Endothelial cell of umbilical vein (primary cell): ENCODE data around the gene KCNH6. TPM values are rescaled to one million over a fixed set of nuclear protein-coding genes. Genes with fewer than 3 reads are reported as not detected.

Source experiments
- BruUV-seq: library from RNA; stranded (reverse); fragments of 400-500 nt; replicated peaks from 2 replicates; lab custom pipeline; 2021; lab: Mats Ljungman, UMichigan
- CTCF ChIA-PET: fragments of 300-600, 350-600 bp; sonication (Branson Sonifier 250); formaldehyde crosslinking; loops from one replicate; lab custom pipeline; 2021; ENCODE audit warnings: antibody characterized with exemption, inconsistent platforms; lab: Charles Lee
- POLR2A ChIA-PET: fragments of 300-600, 350-600 bp; sonication (Branson Sonifier 250); formaldehyde crosslinking; loops from one replicate; lab custom pipeline; 2021; ENCODE audit warnings: antibody characterized with exemption, inconsistent platforms; lab: Charles Lee
- DNase-seq: peaks from one replicate; pipeline ENCODE4 v3.0.0-alpha.2; 2011; ENCODE audit warnings: low read depth, low spot score
- FAIRE-seq: peaks from 2 replicates; lab custom pipeline; 2011; peaks lifted over from hg19 to GRCh38; lab: Jason Lieb, UNC
- H2AFZ ChIP-seq: 2 replicates; pipeline ENCODE4 v1.6.0; 2012; ENCODE audit warnings: low read depth, low read length, control low read depth, inconsistent platforms
- H3K27ac ChIP-seq: 2 replicates; pipeline ENCODE4 v1.5.1; 2011; ENCODE audit warnings: low read depth, mild to moderate bottlenecking, control low read depth, low read length, moderate library complexity; ENCODE audit not compliant: insufficient read depth
- H3K27me3 ChIP-seq, 2 experiments: 2 replicates each; pipeline versions ENCODE4 v1.6.0 to v1.6.1; 2011; ENCODE audit warnings: low read length in 2 of 2, mixed read lengths in 1 of 2; ENCODE audit not compliant: control insufficient read depth in 2 of 2, insufficient read depth in 2 of 2
- H3K36me3 ChIP-seq, 2 experiments: 2 replicates in 1 of 2; 3 replicates in 1 of 2; pipeline ENCODE4 v1.5.1; 2011; ENCODE audit warnings: low read length in 2 of 2, mild to moderate bottlenecking in 1 of 2, moderate library complexity in 1 of 2; ENCODE audit not compliant: control insufficient read depth in 2 of 2, insufficient read depth in 2 of 2; ENCODE audit errors: extremely low read depth in 1 of 2
- H3K4me1 ChIP-seq: 3 replicates; pipeline ENCODE4 v1.5.1; 2011; ENCODE audit warnings: mild to moderate bottlenecking, low read length; ENCODE audit not compliant: control insufficient read depth, insufficient read depth; ENCODE audit errors: extremely low read depth
- H3K4me2 ChIP-seq: 2 replicates; pipeline ENCODE4 v1.6.1; 2011; ENCODE audit warnings: low read length, control low read depth, mixed read lengths; ENCODE audit not compliant: insufficient read depth
- H3K4me3 ChIP-seq, 3 experiments: fragments of 200-600 bp in 1 of 3; sonication (generic), shearing (Covaris generic) in 1 of 3; replicated peaks in 1 of 3; 2 replicates each; pipeline ENCODE4 v1.5.1; 2011 to 2016; ENCODE audit warnings: control low read depth in 3 of 3, low read length in 3 of 3, mild to moderate bottlenecking in 2 of 3, inconsistent platforms in 1 of 3, low read depth in 1 of 3, moderate library complexity in 1 of 3; ENCODE audit not compliant: insufficient read depth in 1 of 3
- H3K79me2 ChIP-seq: 2 replicates; pipeline ENCODE4 v1.6.0; 2012; ENCODE audit warnings: low read length, inconsistent platforms; ENCODE audit not compliant: control insufficient read depth, insufficient read depth
- H3K9ac ChIP-seq: replicated peaks from 2 replicates; pipeline ENCODE3; 2011; ENCODE audit warnings: low read length, control low read depth; ENCODE audit not compliant: insufficient read depth; ENCODE audit errors: extremely low read depth
- H3K9me1 ChIP-seq: replicated peaks from 3 replicates; pipeline ENCODE4 v1.6.0; 2011; ENCODE audit warnings: mild to moderate bottlenecking, low read length; ENCODE audit not compliant: control insufficient read depth, insufficient read depth; ENCODE audit errors: extremely low read depth
- H3K9me3 ChIP-seq: replicated peaks from 2 replicates; pipeline ENCODE4 v1.5.1; 2012; ENCODE audit warnings: low read length, inconsistent platforms; ENCODE audit not compliant: control insufficient read depth, insufficient read depth
- H4K20me1 ChIP-seq: replicated peaks from 2 replicates; pipeline ENCODE3; 2011; ENCODE audit warnings: mild to moderate bottlenecking, low read length; ENCODE audit not compliant: control insufficient read depth, insufficient read depth; ENCODE audit errors: extremely low read depth
- CTCF ChIP-seq, 2 donors: IDR thresholded peaks; 1 replicate in 1 of 2; 2 replicates in 1 of 2; pipeline ENCODE4 v1.5.1; 2011; ENCODE audit warnings: low read length in 2 of 2, mild to moderate bottlenecking in 2 of 2, moderate library complexity in 2 of 2, control low read depth in 1 of 2, inconsistent platforms in 1 of 2, low read depth in 1 of 2; ENCODE audit not compliant: insufficient read depth in 1 of 2; ENCODE audit errors: extremely low read depth in 1 of 2
- EZH2 ChIP-seq: IDR thresholded peaks from 2 replicates; pipeline ENCODE4 v1.6.1; 2012; ENCODE audit warnings: borderline replicate concordance, low read depth, mild to moderate bottlenecking, moderate library complexity, low read length, inconsistent platforms; ENCODE audit not compliant: severe bottlenecking
- FOS ChIP-seq: IDR thresholded peaks from 2 replicates; pipeline ENCODE4 v1.6.1; 2011; ENCODE audit warnings: mild to moderate bottlenecking, low read length, moderate library complexity, borderline replicate concordance; ENCODE audit not compliant: insufficient read depth
- GATA2 ChIP-seq: IDR thresholded peaks from 2 replicates; pipeline ENCODE4 v1.7.0; 2011; ENCODE audit warnings: low read depth, mild to moderate bottlenecking, moderate library complexity, mixed read lengths, low read length; ENCODE audit not compliant: insufficient read length, insufficient read depth
- JUN ChIP-seq: IDR thresholded peaks from 2 replicates; pipeline ENCODE4 v1.6.1; 2011; ENCODE audit warnings: borderline replicate concordance, low read depth; ENCODE audit not compliant: insufficient read length, insufficient read depth
- MAX ChIP-seq: IDR thresholded peaks from 2 replicates; pipeline ENCODE4 v1.6.1; 2011; ENCODE audit not compliant: insufficient read depth, insufficient read length
- MYC ChIP-seq: IDR thresholded peaks from one replicate; pipeline ENCODE4 v1.6.1; 2011; ENCODE audit warnings: mild to moderate bottlenecking, low read depth, low read length
- POLR2A ChIP-seq: IDR thresholded peaks from 2 replicates; pipeline ENCODE4 v1.6.1; 2012; ENCODE audit warnings: low read depth, mild to moderate bottlenecking, control low read depth, low read length
- POLR2AphosphoS5 ChIP-seq: IDR thresholded peaks from 2 replicates; pipeline ENCODE4 v1.6.1; 2012; ENCODE audit warnings: low read depth, mild to moderate bottlenecking, control low read depth, low read length, moderate library complexity; ENCODE audit not compliant: insufficient read depth
- dilution Hi-C: fragments of 300-500 bp; cut with MboI; formaldehyde crosslinking; loops from one replicate; pipeline ENCODE4 v1.15.0; 2019; ENCODE audit warnings: low sequenced_read_pairs; ENCODE audit not compliant: extremely low pct_ligation_motif_present
- intact Hi-C: fragments of 100-400 bp; cut with micrococcal nuclease; formaldehyde crosslinking; loops from one replicate; pipeline ENCODE4 v1.10.0; 2022
- polyA plus RNA-seq, 4 experiments: library from polyadenylated mRNA; depleted of rRNA in 3 of 4; stranded (reverse) in 3 of 4; unstranded in 1 of 4; fragments of >200 nt; gene quantifications; 2 replicates each; pipeline versions ENCODE4 v1.2.1 to v1.2.3, GENCODE V29; 2011 to 2012; ENCODE audit warnings: missing spikeins in 1 of 4
- total RNA-seq: library from RNA; stranded (reverse); gene quantifications from 2 replicates; pipeline ENCODE4 v1.2.3, GENCODE V29; 2021

KCNH6 gene
- total and polyA plus RNA-seq, 2 donors (not counting 3 experiments of a cell fraction or from before 2014, with no cell fraction given): 0.07 TPM; not detected in 1

GRCh38 chr17:63489291-63489690, 33.9 kb upstream of the KCNH6 start:
- TF ChIP-seq JUN (no peak), POLR2A (no peak), MYC (no peak), POLR2AphosphoS5 (no peak), GATA2 (no peak), MAX (no peak), CTCF (IDR thresholded peaks at IDR 0.05; ENCODE audit: extremely low read depth in 1 of 2, insufficient read depth in 1 of 2, low read depth in 1 of 2, low read length in 2 of 2) (no peak), FOS (no peak), EZH2 (no peak)

More at GRCh38 chr17:63489291-63489690, 33.9 kb upstream of the KCNH6 start:
- Histone ChIP-seq H3K4me3 (no peak overlapping the region), H3K79me2 (no peaks in the 10 kb centered on the region), H3K4me1 (no peaks in the 10 kb centered on the region), H3K27me3 (no peaks in the 10 kb centered on the region), H3K27ac (no peak overlapping the region), H2AFZ (no peak overlapping the region), H3K9me1 (no peaks in the 10 kb centered on the region), H3K9me3 (no peaks in the 10 kb centered on the region), H4K20me1 (no peaks in the 10 kb centered on the region), H3K36me3 (peaks cover 0 to 47% of the 10 kb centered on the region in 2 experiments), H3K4me2 (no peak overlapping the region), H3K9ac (no peak overlapping the region)
- dilution Hi-C loops (no loop called here), intact Hi-C loops (no loop called here)
- no TSS peak for BruUV-seq
- POLR2A ChIA-PET: no interaction called here
- FAIRE-seq (no peak), DNase-seq (no peak)
- CTCF ChIA-PET: interaction anchor here (2.0 kb wide), 1 partner anchor 64 kb away, joined by 9 read pairs; no protein-coding TSS in a partner anchor
